ENCODE measurements around the gene COL24A1. TPM values are rescaled to one million over a fixed set of nuclear protein-coding genes. Genes with fewer than 3 reads are reported as not detected.

COL24A1 gene
- total and polyA plus RNA-seq, 2 donors (not counting 1 experiment from before 2014, with no cell fraction given), result not detected

GRCh38 chr1:86192417-86192816 is 35.8 kb upstream of the COL24A1 start:
- Histone ChIP-seq H2AFZ (ENCODE audit: insufficient read depth, low read depth, low read length, poor library complexity, severe bottlenecking) (no peak overlapping the region), H4K20me1 (ENCODE audit: control insufficient read depth, insufficient read depth, low read length, poor library complexity, severe bottlenecking) (no peaks in the 10 kb centered on the region), H3K9ac (ENCODE audit: low read length) (no peak overlapping the region), H3K27me3 (replicated peaks in 1 of 4; ENCODE audit: control extremely low read depth in 1 of 4, control insufficient read depth in 3 of 4, insufficient read depth in 4 of 4, low read length in 3 of 4) (no peaks in the 10 kb centered on the region), H3K36me3 (replicated peaks in 1 of 2; ENCODE audit: control extremely low read depth in 1 of 2, control insufficient read depth in 1 of 2, extremely low read depth in 1 of 2, insufficient read depth in 2 of 2, low read length in 1 of 2) (no peaks in the 10 kb centered on the region), H3K9me3 (ENCODE audit: control extremely low read depth in 1 of 3, control insufficient read depth in 2 of 3, insufficient read depth in 1 of 3, low read length in 2 of 3) (no peaks in the 10 kb centered on the region), H3K79me2 (ENCODE audit: control insufficient read depth, insufficient read depth, low read length) (no peaks in the 10 kb centered on the region), H3K4me2 (replicated peaks; ENCODE audit: low read depth, low read length, poor library complexity, severe bottlenecking) (no peak overlapping the region), H3K4me3 (ENCODE audit: control extremely low read depth in 1 of 5, extremely low read depth in 1 of 5, insufficient read depth in 1 of 5, low read depth in 2 of 5, low read length in 4 of 5) (no peak overlapping the region), H3K4me1 (ENCODE audit: control insufficient read depth in 2 of 2, insufficient read depth in 2 of 2, low read length in 2 of 2) (no peaks in the 10 kb centered on the region), H3K27ac (ENCODE audit: low read length in 2 of 2) (no peak overlapping the region)
- Mint-ChIP-seq H3K27ac (no peak overlapping the region), H3K9me3 (ENCODE audit: insufficient read depth) (no peaks in the 10 kb centered on the region), H3K4me3 (no peak overlapping the region), H3K4me1 (no peaks in the 10 kb centered on the region), H3K27me3 (peaks cover 5% of the 10 kb centered on the region)
- ATAC-seq (ENCODE audit: low read depth) (no peak), DNase-seq (no peak)
- ChIA-PET POLR2A (no interaction called here), CTCF (no interaction called here)
- no peak for TF ChIP-seq CTCF (IDR thresholded peaks at IDR 0.05)
- TF ChIP-seq EZH2 (IDR thresholded peaks at IDR 0.05; ENCODE audit: borderline replicate concordance, insufficient read depth, low read depth, low read length, poor library complexity, severe bottlenecking), result no peak
- intact Hi-C loops (cut with micrococcal nuclease), result no loop called here
- no CpG with 5 or more reads among the region's 1 CpG for WGBS (ENCODE audit: insufficient coverage)

- Histone ChIP-seq H3K4me1 (ENCODE audit: control insufficient read depth in 2 of 2, insufficient read depth in 2 of 2, low read length in 2 of 2) (no peaks in the 10 kb centered on the region), H3K27me3 (replicated peaks in 1 of 4; ENCODE audit: control extremely low read depth in 1 of 4, control insufficient read depth in 3 of 4, insufficient read depth in 4 of 4, low read length in 3 of 4) (no peaks in the 10 kb centered on the region), H3K27ac (ENCODE audit: low read length in 2 of 2) (no peak overlapping the region), H3K9me3 (ENCODE audit: control extremely low read depth in 1 of 3, control insufficient read depth in 2 of 3, insufficient read depth in 1 of 3, low read length in 2 of 3) (no peaks in the 10 kb centered on the region), H2AFZ (ENCODE audit: insufficient read depth, low read depth, low read length, poor library complexity, severe bottlenecking) (no peak overlapping the region), H3K4me3 (ENCODE audit: control extremely low read depth in 1 of 5, extremely low read depth in 1 of 5, insufficient read depth in 1 of 5, low read depth in 2 of 5, low read length in 4 of 5) (no peak overlapping the region), H3K4me2 (replicated peaks; ENCODE audit: low read depth, low read length, poor library complexity, severe bottlenecking) (no peak overlapping the region), H3K36me3 (replicated peaks in 1 of 2; ENCODE audit: control extremely low read depth in 1 of 2, control insufficient read depth in 1 of 2, extremely low read depth in 1 of 2, insufficient read depth in 2 of 2, low read length in 1 of 2) (no peaks in the 10 kb centered on the region), H3K79me2 (ENCODE audit: control insufficient read depth, insufficient read depth, low read length) (no peaks in the 10 kb centered on the region), H3K9ac (ENCODE audit: low read length) (no peak overlapping the region), H4K20me1 (ENCODE audit: control insufficient read depth, insufficient read depth, low read length, poor library complexity, severe bottlenecking) (no peaks in the 10 kb centered on the region)
- Mint-ChIP-seq H3K4me3 (no peak overlapping the region), H3K9me3 (ENCODE audit: insufficient read depth) (no peaks in the 10 kb centered on the region), H3K4me1 (no peaks in the 10 kb centered on the region), H3K27ac (no peak overlapping the region), H3K27me3 (peaks cover 5% of the 10 kb centered on the region)
- TF ChIP-seq EZH2 (IDR thresholded peaks at IDR 0.05; ENCODE audit: borderline replicate concordance, insufficient read depth, low read depth, low read length, poor library complexity, severe bottlenecking) (no peak), CTCF (IDR thresholded peaks at IDR 0.05) (no peak)
- intact Hi-C loops (cut with micrococcal nuclease), result no loop called here
- ChIA-PET CTCF (no interaction called here), POLR2A (no interaction called here)
- WGBS (ENCODE audit: insufficient coverage), result 78% methylated on average over 1 of the region's 4 CpGs
- ATAC-seq (ENCODE audit: low read depth), result no peak
- DNase-seq, result no peak
These were observed 35.4 kb upstream of the COL24A1 start for GRCh38 chr1:86191958-86192357.
